ENCODE measurements around the gene FLNA. TPM values are rescaled to one million over a fixed set of nuclear protein-coding genes. Genes with fewer than 3 reads are reported as not detected.

Gene FLNA
- total RNA-seq, 1 experiment from 2014 or later: 1,686 TPM

DNA sequence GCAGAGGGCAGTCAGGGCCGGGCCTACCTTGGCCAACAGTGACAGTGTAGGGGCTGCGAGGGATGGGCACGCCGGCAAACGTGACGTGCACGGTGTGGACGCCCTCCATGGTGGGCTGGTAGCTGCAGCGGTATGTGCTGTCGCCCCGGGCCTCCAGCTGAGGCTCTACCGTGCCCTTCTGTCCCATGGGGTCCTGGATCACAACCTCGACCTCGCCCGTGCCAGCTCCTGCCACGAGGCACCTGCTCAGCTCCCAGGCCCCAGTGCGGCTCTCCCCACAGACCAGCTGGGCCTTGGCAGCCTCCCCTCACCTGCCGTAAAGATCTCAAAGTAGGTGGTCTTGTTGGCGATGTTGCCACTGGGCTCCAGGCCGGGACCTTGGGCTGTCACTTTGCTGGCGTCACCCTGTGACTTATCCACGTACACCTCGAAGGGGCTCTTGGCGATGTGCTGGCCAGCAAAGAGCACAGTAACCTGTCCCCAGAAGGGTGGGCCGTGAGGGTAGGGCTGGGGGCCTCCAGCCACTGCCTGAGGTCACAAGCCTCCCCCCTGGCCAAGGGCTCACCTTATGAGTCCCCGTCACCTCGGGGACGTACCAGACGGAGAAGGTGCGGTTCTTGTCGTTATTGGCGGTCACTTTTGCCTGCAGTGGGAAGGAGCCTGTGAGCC is 8.3 kb downstream of the FLNA start:
- peaks cover 95% of the 10 kb centered on the region for H3K36me3 ChIP-seq
- DNase-seq (ENCODE audit: low read depth in 1 of 2, low spot score in 2 of 2): no peak
- peaks cover 28% of the 10 kb centered on the region for H3K4me1 ChIP-seq (replicated peaks)
- H3K9me3 ChIP-seq (replicated peaks): no peaks in the 10 kb centered on the region
- no peak overlapping the region for H3K27ac ChIP-seq
- no peak overlapping the region for H3K4me3 ChIP-seq
- H3K27me3 ChIP-seq (replicated peaks): no peaks in the 10 kb centered on the region

DNA sequence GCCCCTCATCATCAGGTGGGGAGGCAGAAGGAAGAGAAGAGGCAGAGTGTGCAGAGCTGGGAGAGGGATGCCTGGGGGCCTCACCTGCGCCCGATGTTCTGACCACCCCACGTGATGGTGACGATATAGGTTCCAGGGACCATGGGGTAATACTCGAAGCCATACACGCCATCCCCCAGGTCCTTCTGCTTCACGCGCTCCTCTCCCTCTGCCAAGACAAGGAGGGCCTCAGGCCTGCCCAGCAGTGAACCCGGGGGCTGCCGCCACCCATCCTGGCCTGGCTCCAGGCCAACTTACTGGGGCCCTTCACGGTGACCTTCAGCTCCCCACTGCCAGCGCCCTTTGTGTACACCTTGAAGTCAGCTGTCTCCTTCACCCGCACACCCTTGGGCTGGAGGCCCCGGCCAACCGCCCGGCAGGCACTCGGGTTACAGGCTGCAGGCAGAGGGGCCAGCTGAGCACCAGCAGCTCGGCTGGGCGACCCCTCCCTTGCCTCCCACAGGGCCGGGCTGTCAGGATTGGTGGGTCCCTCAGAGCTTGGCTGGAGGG is 9.3 kb downstream of the FLNA start:
- H3K4me1 ChIP-seq (replicated peaks): peaks cover 28% of the 10 kb centered on the region
- no peak overlapping the region for H3K27ac ChIP-seq
- H3K9me3 ChIP-seq (replicated peaks): no peaks in the 10 kb centered on the region
- no peak for DNase-seq (ENCODE audit: low read depth in 1 of 2, low spot score in 2 of 2)
- H3K4me3 ChIP-seq: no peak overlapping the region
- H3K27me3 ChIP-seq (replicated peaks): no peaks in the 10 kb centered on the region
- peaks cover 93% of the 10 kb centered on the region for H3K36me3 ChIP-seq

DNA sequence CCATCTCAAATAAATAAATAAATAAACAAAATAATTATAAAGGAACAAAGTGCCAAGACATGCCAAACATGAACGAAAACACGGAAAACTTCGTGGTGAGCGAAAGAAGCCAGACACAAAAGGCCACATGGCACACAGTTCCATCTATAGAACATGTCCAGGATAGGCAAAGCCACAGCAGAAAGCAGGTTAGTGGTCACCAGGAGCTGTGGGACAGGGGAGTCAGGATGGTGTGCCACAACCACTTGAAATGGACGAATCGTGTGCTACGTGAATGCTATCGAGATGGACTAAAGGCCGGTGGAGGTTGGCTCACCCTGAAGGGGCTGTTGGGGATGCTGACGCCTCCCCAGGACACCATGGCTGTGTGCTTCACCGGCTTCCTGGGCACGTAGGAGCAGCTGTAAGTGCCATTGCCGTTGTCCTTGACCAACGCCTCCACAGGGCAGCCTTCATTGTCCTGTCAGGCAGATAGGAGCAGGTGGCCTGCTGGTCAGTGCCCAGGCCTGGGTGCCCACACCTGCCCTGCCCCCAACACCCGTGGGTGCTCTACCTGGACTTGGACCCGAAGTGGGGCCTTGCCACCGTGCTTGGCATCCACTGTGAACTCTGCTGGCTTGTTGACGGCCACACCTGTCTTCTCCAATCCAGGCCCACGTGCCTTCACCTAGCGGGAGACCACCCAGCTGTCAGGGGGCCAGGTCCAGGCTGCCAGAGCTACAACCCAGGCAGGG is 10.6 kb downstream of the FLNA start:
- peak in 1 of 2 experiments; percentile 1 for DNase-seq (ENCODE audit: low read depth in 1 of 2, low spot score in 2 of 2)
- Histone ChIP-seq H3K4me3 (no peak overlapping the region), H3K4me1 (replicated peaks) (peaks cover 25% of the 10 kb centered on the region), H3K27ac (no peak overlapping the region), H3K27me3 (replicated peaks) (no peaks in the 10 kb centered on the region), H3K9me3 (replicated peaks) (no peaks in the 10 kb centered on the region), H3K36me3 (peaks cover 96% of the 10 kb centered on the region)

DNA sequence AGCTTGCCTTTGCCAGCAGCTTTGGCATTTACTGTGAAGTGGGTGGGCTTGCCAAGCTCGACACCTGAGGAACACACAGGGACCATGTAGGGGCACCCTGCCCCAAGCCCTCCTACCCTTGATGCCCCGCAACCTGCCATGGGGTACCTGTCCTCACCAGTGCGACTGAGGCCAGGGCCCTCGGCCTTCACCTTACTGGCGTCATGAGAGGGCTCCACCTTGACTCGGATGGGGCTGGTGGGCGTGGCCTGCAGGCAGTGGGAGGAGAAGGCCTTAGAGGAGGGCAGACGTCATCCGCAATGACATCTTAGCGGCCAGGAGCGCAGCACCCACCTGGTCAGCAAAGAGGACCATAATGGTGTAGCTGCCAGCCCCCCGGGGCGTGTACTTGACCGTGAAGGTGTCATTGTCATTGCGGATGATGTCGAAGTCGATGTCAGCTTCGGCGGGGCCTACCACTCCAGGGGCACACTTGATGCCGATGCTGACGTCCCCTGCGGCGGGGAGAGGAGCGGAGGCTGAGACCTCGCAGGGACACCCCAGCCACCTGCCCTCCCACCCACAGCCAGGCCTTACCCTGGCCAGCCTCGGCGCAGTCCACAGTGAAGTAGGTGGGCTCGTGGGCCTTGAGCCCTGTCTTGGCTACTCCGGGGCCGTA is 12.2 kb downstream of the FLNA start:
- Histone ChIP-seq H3K27ac (no peak overlapping the region), H3K4me1 (replicated peaks) (peaks cover 10% of the 10 kb centered on the region), H3K4me3 (no peak overlapping the region), H3K9me3 (replicated peaks) (no peaks in the 10 kb centered on the region), H3K36me3 (peaks cover 98% of the 10 kb centered on the region), H3K27me3 (replicated peaks) (no peaks in the 10 kb centered on the region)
- DNase-seq (ENCODE audit: low read depth in 1 of 2, low spot score in 2 of 2): no peak

DNA sequence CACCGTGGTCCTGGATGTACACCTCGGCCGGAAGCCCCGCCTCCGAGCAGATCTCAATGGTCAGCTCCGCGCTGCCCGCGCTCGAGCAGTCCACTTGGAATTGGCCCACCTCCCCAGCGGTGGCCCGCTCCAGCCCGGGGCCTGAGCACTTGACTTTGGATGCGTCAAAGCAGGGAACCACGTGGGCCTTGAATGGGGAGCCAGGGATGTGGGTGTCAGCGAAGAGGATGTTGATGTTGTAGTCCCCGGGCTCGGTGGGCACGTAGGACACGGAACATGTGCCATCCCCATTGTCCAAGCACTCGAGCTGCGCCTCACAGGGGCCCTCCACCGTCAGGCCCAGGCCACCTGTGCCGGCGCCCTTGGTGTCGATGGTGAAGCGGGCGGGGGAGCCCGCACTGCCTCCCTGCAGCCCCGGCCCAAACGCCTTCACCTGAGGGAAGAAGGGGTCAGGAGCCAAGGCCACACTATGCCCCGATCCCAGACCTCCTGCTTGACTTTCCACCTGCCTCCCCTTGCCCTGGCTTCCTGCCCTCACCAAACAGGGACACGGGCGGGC is 14.2 kb downstream of the FLNA start:
- H3K36me3 ChIP-seq: peaks cover 98% of the 10 kb centered on the region
- no peak for DNase-seq (ENCODE audit: low read depth in 1 of 2, low spot score in 2 of 2)
- no peak overlapping the region for H3K27ac ChIP-seq
- H3K4me1 ChIP-seq (replicated peaks): no peaks in the 10 kb centered on the region
- H3K9me3 ChIP-seq (replicated peaks): no peaks in the 10 kb centered on the region
- H3K27me3 ChIP-seq (replicated peaks): no peaks in the 10 kb centered on the region
- no peak overlapping the region for H3K4me3 ChIP-seq

DNA sequence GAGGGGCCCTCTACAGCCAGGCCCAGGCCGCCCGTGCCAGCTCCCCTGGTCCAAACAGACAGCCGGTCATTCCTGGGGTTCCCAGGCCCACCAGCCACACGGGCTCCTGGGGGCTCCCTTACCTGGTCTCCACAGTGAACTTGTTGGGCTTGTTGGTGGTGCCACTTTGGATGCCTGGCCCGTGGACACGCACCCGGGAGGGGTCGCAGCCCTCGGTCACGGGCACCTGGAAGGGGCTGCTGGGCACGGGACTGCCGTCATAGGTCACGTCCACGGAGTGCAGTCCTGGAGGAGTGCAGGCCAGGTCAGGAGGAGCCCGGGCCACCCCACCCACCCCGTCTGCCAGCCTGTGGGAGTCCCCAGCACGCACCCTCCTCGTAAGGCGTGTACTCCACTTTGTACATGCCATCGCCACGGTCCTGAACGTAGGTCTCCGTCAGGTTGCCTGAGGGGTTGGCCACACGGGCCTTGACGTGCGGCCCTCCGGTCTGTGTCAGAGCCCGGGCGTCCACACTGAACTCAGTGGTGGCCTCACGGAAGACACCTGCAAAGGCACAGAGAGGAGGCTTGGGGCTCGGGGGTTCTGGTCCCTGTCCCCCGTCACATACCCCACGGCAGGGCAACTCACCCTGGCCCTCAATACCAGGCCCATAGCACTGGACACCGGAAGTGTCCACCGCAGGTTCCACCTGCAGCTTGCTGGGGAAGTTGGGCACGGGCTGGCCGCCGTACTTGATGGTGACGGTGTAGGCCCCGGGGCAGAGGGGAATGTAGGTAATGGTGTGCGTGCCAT is 14.9 kb downstream of the FLNA start:
- DNase-seq (ENCODE audit: low read depth in 1 of 2, low spot score in 2 of 2): no peak
- no peak overlapping the region for H3K4me3 ChIP-seq
- no peaks in the 10 kb centered on the region for H3K9me3 ChIP-seq (replicated peaks)
- H3K4me1 ChIP-seq (replicated peaks): no peaks in the 10 kb centered on the region
- H3K36me3 ChIP-seq: peaks cover 98% of the 10 kb centered on the region
- H3K27me3 ChIP-seq (replicated peaks): no peaks in the 10 kb centered on the region
- H3K27ac ChIP-seq: no peak overlapping the region

DNA sequence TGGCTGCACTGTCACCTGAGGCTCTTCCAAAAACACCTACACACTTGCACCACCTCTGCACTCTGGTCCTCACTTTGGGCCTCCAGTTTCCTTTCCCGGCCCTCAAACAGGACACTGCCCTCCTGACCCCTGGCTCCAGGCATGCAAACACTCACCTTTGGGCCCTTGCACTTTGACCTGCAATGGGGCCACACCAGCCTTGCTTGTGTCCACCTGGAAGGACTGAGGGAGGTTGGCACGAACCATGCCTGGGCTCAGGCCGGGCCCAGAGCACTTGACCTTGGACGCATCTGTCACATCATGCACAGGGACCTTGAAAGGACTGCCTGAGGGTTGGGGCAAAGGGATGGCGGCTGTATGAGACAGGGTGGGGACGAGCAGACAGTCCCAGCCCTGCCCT is 15.6 kb downstream of the FLNA start:
- H3K4me3 ChIP-seq: no peak overlapping the region
- no peak for DNase-seq (ENCODE audit: low read depth in 1 of 2, low spot score in 2 of 2)
- H3K36me3 ChIP-seq: peaks cover 98% of the 10 kb centered on the region
- no peaks in the 10 kb centered on the region for H3K9me3 ChIP-seq (replicated peaks)
- H3K4me1 ChIP-seq (replicated peaks): no peaks in the 10 kb centered on the region
- no peaks in the 10 kb centered on the region for H3K27me3 ChIP-seq (replicated peaks)
- H3K27ac ChIP-seq: no peak overlapping the region

DNA sequence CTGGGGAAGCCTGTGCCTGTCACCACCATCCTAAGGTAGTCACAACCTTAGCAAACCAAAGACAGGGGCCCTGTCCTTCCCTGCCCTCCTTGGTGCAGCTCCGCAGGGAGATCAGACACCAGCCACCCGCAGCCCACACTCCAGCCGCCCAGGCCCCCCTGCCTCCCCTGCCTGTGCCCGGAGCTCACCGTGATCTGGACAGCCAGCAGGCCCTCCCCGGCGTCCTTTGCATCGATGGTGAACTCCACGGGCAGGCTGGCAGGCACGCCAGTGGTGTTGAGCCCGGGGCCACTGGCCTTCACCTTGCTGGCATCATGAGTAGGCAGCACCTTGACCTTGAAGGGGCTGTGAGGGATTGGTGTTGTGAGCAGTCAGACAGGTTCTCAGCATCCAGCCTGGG is 16.4 kb downstream of the FLNA start:
- H3K4me1 ChIP-seq (replicated peaks): no peaks in the 10 kb centered on the region; the same call in 1 of the 2 replicates
- peaks cover 98% of the 10 kb centered on the region for H3K36me3 ChIP-seq
- no peak overlapping the region for H3K4me3 ChIP-seq
- H3K27me3 ChIP-seq (replicated peaks): no peaks in the 10 kb centered on the region
- no peak for DNase-seq (ENCODE audit: low read depth in 1 of 2, low spot score in 2 of 2)
- no peak overlapping the region for H3K27ac ChIP-seq
- H3K9me3 ChIP-seq (replicated peaks): no peaks in the 10 kb centered on the region

DNA sequence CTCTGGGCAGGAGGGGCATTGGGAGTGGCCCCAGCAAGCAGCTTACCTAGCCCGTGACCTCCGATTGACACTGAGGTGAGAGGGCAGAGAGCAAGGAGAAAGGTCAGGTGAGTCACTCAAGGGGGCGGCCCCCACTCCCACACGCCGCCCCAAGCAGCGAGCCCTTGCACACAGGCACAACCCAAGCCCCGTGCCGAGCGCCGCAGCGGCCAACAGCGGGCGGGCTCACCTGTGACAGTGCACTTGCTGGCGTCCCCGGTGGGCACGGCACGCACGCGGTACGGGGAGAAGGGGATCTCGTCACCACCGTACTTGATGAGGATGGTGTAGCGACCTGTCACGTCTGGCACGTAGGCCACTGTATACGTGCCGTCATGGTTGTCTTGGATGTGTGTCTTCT is 17.2 kb downstream of the FLNA start:
- Histone ChIP-seq H3K27me3 (replicated peaks) (no peaks in the 10 kb centered on the region), H3K4me3 (no peak overlapping the region), H3K27ac (no peak overlapping the region), H3K4me1 (replicated peaks) (peaks cover 4% of the 10 kb centered on the region; the same call in 1 of the 2 replicates), H3K36me3 (peaks cover 98% of the 10 kb centered on the region), H3K9me3 (replicated peaks) (no peaks in the 10 kb centered on the region)
- no peak for DNase-seq (ENCODE audit: low read depth in 1 of 2, low spot score in 2 of 2)

DNA sequence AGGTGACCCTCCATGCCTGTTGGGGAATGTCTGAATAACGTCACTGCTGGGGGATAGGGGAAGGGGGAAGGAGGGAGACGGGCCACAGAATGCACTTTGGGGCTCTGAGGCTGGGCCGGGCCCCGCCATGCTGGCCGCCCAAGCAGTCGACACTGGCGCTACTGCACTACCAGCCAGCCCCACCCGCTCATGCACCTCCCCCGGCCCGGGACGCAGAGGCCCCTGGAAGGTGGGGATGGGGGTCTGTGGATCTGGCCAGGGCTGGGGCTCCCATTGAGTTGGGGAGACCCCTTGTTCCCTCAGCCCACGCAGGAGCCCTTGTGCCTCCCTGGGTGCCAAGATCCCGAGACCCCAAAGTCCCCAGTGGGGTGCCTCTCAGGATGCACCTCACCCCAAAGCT is 17.8 kb downstream of the FLNA start:
- Histone ChIP-seq H3K4me1 (replicated peaks) (peaks cover 10% of the 10 kb centered on the region), H3K36me3 (peaks cover 98% of the 10 kb centered on the region), H3K27ac (no peak overlapping the region), H3K27me3 (replicated peaks) (no peaks in the 10 kb centered on the region), H3K9me3 (replicated peaks) (no peaks in the 10 kb centered on the region), H3K4me3 (no peak overlapping the region)
- DNase-seq (ENCODE audit: low read depth in 1 of 2, low spot score in 2 of 2): no peak

DNA sequence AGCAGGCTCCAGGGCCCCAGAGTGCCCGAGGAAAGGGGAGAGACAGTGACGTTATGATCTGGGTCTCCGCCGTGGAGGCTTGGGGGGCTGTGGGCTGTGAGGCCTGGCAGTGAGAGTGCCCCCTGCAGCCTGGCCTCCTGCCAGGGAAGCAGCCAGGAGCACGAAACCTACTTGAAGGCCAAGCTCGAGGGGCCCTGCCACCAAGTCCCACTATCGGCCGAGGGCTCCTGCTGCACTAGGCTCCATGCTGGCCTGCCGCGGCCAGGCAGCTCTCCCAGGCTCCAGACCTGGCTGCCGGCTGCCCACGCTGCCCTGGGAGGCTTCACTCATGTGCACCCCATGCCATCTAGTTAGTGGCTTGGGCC is 18.7 kb downstream of the FLNA start:
- peaks cover 100% of the 10 kb centered on the region for H3K36me3 ChIP-seq
- no peak overlapping the region for H3K27ac ChIP-seq
- H3K4me1 ChIP-seq (replicated peaks): peaks cover 14% of the 10 kb centered on the region
- H3K9me3 ChIP-seq (replicated peaks): no peaks in the 10 kb centered on the region
- H3K27me3 ChIP-seq (replicated peaks): no peaks in the 10 kb centered on the region
- H3K4me3 ChIP-seq: no peak overlapping the region
- no peak for DNase-seq (ENCODE audit: low read depth in 1 of 2, low spot score in 2 of 2)

DNA sequence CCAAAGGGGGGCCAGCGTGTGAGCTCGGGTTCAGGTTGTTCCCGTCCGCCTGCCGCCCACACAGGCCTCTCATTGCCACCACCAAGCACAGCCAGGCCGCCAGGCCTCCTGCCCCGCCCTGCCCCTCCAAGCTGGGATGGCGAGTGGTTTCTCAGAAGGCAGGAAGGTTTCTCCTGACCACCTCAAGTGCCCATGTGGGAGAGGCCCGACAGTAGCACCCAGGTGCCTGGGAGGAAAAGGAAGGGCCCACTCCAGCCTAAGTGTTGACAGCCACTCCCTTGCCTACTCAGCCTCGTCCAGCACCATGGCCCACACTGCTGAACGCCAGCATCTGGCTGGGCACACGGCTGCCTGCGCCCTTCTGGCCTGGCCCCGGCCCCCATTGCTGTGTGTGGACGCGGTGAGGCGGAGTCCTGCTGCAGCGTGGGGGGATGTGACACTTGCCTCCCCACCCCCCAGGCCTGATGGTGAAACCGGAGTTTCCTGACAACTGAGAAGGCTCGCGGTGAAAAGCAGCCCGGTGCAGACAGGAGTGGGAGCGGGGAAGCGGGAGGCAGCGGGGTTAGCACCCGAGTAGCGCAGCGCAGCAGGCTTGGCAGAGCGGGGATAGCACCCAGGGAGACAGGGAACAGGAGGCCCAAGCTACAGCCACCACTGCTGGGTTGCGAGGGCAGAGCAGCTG is 19.2 kb downstream of the FLNA start:
- DNase-seq (ENCODE audit: low read depth in 1 of 2, low spot score in 2 of 2): no peak
- peaks cover 14% of the 10 kb centered on the region for H3K4me1 ChIP-seq (replicated peaks)
- H3K27ac ChIP-seq: no peak overlapping the region
- no peaks in the 10 kb centered on the region for H3K9me3 ChIP-seq (replicated peaks)
- no peak overlapping the region for H3K4me3 ChIP-seq
- H3K36me3 ChIP-seq: peaks cover 100% of the 10 kb centered on the region
- no peaks in the 10 kb centered on the region for H3K27me3 ChIP-seq (replicated peaks)

DNA sequence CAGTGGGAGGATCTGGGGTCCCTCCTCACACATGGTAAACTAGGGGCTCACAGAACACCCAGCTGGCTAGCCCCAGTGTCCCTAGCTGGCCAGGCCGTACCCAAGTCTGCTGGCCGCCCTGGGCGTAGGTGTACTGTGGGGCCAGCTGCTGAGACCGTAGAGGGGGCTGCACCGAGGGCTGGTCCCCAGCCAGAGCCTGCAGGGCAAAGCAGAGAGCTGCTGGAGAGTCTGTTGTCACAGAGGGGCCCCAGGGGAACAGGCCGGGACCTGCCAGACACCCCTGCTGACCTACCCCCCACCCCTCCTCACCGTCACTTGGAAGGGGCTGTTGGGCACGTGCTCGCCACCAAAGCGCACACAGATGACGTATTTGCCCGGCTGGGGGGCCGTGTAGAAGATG is 19.9 kb downstream of the FLNA start:
- Histone ChIP-seq H3K27ac (no peak overlapping the region), H3K4me1 (replicated peaks) (peaks cover 20% of the 10 kb centered on the region), H3K9me3 (replicated peaks) (no peaks in the 10 kb centered on the region), H3K4me3 (no peak overlapping the region), H3K36me3 (peaks cover 100% of the 10 kb centered on the region), H3K27me3 (replicated peaks) (no peaks in the 10 kb centered on the region)
- no peak for DNase-seq (ENCODE audit: low read depth in 1 of 2, low spot score in 2 of 2)
